Muscle of leg (tissue), 11 donors: Measurements from ENCODE around the gene NPR1. TPM values are rescaled to one million over a fixed set of nuclear protein-coding genes. Genes with fewer than 3 reads are reported as not detected.
"Not testable (repeated sequence)": the region's sequence is repeated elsewhere in the genome, so short reads cannot be mapped to it uniquely, and the experiment has no call there.

Source experiments
- DNase-seq: peaks from one replicate; pipeline ENCODE4 v3.0.0; 2013
- H3K27ac ChIP-seq: one replicate; pipeline ENCODE4 v1.5.1; 2013; ENCODE audit warnings: mild to moderate bottlenecking, low read length, control low read depth
- H3K27me3 ChIP-seq: one replicate; pipeline ENCODE4 v1.6.1; 2013; ENCODE audit warnings: low read length; ENCODE audit not compliant: control insufficient read depth, insufficient read depth
- H3K36me3 ChIP-seq: one replicate; pipeline ENCODE4 v1.6.1; 2013; ENCODE audit warnings: low read length; ENCODE audit not compliant: control insufficient read depth, insufficient read depth
- H3K4me1 ChIP-seq: one replicate; pipeline ENCODE4 v1.6.1; 2013; ENCODE audit warnings: low read length; ENCODE audit not compliant: control insufficient read depth, insufficient read depth
- H3K4me3 ChIP-seq: one replicate; pipeline ENCODE4 v1.5.1; 2013; ENCODE audit warnings: low read length, control low read depth
- H3K9me3 ChIP-seq: replicated peaks from 2 replicates; pipeline ENCODE4 v1.6.1; 2013; ENCODE audit warnings: low read depth, low read length; ENCODE audit not compliant: control insufficient read depth
- WGBS: methylation state at CpG from one replicate; pipeline ENCODE4 v1.1.5; 2013; ENCODE audit warnings: missing lambda C conversion rate; ENCODE audit not compliant: insufficient coverage; 5-methylcytosine and 5-hydroxymethylcytosine counted together
- polyA plus RNA-seq, 8 donors: library from polyadenylated mRNA; unstranded; fragments of 120-200 nt; gene quantifications; one replicate each; pipeline versions ENCODE4 v1.2.1 to v1.2.3, GENCODE V29; 2013; ENCODE audit warnings: inconsistent platforms in 1 of 8, low replicate concordance in 1 of 8; ENCODE audit not compliant: insufficient read length in 8 of 8, insufficient read depth in 1 of 8
- total RNA-seq: library from RNA; stranded (reverse); fragments of 120-200 nt; gene quantifications from one replicate; pipeline ENCODE4 v1.2.4, GENCODE V29; 2013

The NPR1 gene
- total and polyA plus RNA-seq, 9 donors: 12.7 to 17.4 (median 14.9) TPM

DNA sequence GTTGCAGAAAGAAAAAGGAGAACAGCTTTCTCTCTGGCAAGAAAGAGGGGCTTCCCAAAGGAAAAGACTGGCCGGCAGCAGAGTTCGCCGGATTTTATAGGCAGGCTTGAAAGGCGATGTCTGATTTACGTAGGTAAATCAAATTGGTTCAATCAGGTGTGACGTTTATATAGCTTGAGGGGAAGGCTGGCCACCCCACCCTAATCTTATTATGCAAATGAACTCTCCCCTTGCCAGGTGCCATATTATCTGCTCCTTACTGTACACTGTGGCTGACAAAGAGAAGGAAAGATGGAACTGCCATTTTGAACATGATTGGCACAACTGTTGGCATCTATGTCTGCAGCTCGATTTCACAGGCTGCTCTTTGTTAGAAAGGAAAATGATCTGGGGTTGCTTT lies 32.5 kb downstream of the NPR1 start:
- Histone ChIP-seq H3K27me3 (peaks cover 3% of the 10 kb centered on the region), H3K36me3 (no peaks in the 10 kb centered on the region), H3K4me3 (no peak overlapping the region), H3K4me1 (no peaks in the 10 kb centered on the region), H3K27ac (no peak overlapping the region), H3K9me3 (no peaks in the 10 kb centered on the region)
- DNase-seq: no peak
- WGBS: 37% methylated on average over 2 of the region's 7 CpGs

- H3K36me3 ChIP-seq, DNase-seq, H3K4me1 ChIP-seq, H3K4me3 ChIP-seq, H3K9me3 ChIP-seq, H3K27ac ChIP-seq, H3K27me3 ChIP-seq: not testable (repeated sequence)
- no CpG with 5 or more reads among the region's 5 CpGs for WGBS
Observed at GRCh38 chr1:153716211-153716610, 37.7 kb downstream of the NPR1 start.

DNA sequence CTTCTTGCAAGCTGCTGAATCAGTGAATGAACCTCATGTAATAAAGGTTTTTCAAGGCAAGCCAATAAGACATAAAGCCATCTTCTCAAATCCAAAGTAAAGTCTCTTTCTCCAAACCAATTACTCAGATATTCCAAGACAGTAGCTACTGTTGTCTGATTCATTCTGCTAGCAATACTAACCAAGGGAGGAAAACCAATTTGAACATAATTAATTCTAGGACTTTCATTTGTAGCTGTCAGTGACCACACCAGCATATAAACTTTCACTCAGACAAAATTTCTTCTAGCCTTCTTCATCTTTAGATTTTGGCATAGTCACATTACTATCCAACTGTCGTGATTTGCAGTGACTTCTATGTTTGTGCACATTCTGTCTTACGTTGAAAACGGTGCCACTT lies 38.8 kb downstream of the NPR1 start:
- H3K4me1 ChIP-seq: no peaks in the 10 kb centered on the region
- WGBS: no CpG with 5 or more reads among the region's 3 CpGs
- H3K36me3 ChIP-seq: no peaks in the 10 kb centered on the region
- H3K9me3 ChIP-seq: no peaks in the 10 kb centered on the region
- no peak for DNase-seq
- peaks cover 4% of the 10 kb centered on the region for H3K27me3 ChIP-seq
- no peak overlapping the region for H3K4me3 ChIP-seq
- no peak overlapping the region for H3K27ac ChIP-seq

- no peak for DNase-seq
- peaks cover 4% of the 10 kb centered on the region for H3K27me3 ChIP-seq
- H3K36me3 ChIP-seq: no peaks in the 10 kb centered on the region
- no peaks in the 10 kb centered on the region for H3K9me3 ChIP-seq
- no peak overlapping the region for H3K4me3 ChIP-seq
- H3K4me1 ChIP-seq: peaks cover 2% of the 10 kb centered on the region
- 68% methylated on average over 2 of the region's 3 CpGs for WGBS
- H3K27ac ChIP-seq: no peak overlapping the region
Observed at GRCh38 chr1:153723687-153724086, 45.2 kb downstream of the NPR1 start.

DNA sequence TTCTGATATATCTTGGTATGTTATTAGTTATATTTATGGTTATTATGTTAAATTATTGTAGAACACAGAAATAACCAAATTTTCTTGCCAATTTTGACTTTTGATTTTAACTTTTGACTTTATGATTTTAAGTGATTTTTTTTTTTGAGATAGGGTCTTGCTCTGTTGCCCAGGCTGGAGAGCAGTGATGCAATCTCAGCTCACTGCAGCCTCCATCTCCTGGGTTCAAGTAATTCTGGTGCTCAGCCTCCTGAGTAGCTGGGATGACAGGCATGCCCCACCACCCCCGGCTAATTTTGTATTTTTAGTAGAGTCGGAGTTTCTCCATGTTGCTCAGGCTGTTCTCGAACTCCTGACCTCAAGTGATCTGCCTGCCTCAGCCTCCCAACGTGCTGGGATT lies 46.1 kb downstream of the NPR1 start:
- not testable (repeated sequence) for H3K4me1 ChIP-seq, H3K27ac ChIP-seq, DNase-seq, H3K36me3 ChIP-seq, H3K9me3 ChIP-seq, H3K4me3 ChIP-seq, H3K27me3 ChIP-seq
- 100% methylated on average over 2 of the region's 4 CpGs for WGBS

DNA sequence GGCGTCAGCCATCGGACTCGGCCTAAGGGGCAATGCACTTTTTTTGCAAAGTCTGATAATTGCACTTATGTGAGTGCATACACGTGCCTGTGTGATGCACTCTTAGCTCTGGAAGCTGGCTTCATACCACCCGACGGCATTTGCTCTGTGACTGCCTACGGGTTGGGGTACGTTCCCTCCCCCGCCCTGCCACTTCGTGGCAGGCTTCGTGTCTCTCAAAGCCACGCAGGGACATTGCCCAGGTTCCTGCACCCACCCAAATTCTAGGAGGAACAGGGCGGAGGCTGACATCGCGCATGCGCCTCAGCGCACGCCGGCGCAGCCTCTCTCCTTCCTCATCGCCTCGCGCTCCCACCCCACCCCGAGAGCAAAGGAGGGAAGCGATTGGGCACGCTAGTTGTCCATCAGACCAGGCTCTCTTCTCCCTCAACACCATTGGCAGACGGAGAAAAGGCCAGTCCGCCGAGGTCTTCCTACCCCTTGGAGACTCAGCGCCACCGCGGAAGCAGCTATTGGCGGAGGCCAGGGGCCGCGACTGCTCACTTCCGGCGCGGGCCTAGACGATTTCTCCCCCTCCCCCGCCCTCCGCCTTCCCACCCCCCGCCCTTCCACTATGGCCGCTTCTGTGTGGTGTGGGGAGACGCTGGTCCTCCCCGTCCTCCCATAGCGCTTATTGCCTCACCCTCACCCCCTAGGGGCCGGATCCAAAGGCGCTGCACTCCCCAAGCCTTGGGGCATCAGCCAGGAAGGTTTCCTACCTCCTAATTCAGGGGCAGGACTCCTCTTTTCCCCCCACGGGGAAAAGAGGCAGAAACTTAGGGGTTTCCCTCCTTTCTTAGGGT lies 49.2 kb downstream of the NPR1 start, which contains the start of gene INTS3:
TSS of gene INTS3 (plus strand) at position 588 of the 842 bp plus-strand sequence. CDS start 585 bp downstream, outside the sequence.
- peak; percentile 100 for DNase-seq
- 0% methylated on average over 24 of the region's 49 CpGs for WGBS
- Histone ChIP-seq H3K4me3 (peak within 1 kb of the TSS; percentile 95), H3K4me1 (peaks cover 10% of the 10 kb centered on the region), H3K27ac (peak within 1 kb of the TSS; percentile 98), H3K27me3 (no peaks in the 10 kb centered on the region), H3K9me3 (no peaks in the 10 kb centered on the region), H3K36me3 (peaks cover 9% of the 10 kb centered on the region)

DNA sequence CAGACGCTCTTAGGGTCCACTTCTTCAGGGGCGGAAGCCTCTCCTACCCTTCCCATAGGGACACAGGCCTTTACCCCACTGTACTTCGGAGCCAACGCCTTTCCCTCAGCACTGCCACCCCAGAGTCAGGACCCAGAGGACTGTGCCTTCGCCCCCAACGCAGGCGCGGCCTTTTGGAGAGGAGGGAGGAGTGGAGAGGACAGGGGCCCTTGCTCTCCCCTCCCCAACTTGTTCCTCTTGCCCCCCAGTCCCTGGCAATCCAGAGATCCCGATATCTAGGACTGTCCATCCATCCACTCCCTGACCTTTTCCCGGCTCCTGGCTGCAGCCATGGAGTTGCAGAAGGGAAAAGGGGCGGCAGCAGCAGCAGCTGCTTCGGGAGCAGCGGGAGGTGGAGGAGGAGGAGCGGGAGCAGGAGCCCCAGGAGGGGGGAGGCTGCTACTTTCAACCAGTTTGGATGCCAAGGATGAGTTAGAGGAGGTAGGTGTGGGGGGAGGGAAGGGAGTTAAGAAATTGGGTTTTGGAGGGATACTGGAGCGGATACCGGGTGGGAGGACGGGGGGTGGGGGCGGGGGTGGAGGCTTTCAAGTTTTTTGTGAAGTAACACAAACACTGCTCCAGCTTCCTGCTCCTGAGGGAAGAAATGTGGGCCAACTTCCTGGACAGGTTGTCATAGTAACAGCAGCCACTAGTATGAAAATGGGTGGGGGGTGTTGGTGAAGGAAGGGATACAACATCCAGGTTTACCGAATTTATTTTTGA lies 50.0 kb downstream of the NPR1 start:
- 0% methylated on average over 5 of the region's 19 CpGs for WGBS

DNA sequence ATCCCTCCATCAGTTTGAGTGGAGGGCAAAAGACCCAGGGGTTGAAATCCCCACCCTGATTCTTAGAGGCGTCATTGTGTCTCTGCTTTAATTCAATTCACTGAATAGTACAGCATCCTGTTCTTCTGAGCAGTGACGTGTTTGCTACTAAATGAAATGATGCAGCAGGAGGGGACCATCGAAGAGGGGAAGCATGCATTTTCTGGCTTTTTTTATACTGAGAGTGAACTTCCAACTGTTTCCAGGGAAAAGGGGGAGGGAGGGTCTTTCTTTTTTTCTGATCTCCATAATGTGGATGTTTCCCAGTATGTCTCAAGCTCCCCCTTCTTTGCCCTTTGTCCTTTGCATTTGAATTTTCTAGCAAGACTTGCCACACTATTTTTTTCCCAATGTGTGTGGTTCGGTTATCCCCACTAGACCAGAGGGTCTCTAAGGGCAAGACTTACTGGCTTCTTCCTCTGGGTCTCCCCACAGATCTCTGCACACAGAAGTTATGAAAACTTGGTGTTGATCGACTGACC lies 52.0 kb downstream of the NPR1 start:
- no peaks in the 10 kb centered on the region for H3K27me3 ChIP-seq
- peak overlapping the region; percentile 82 for H3K27ac ChIP-seq
- no peaks in the 10 kb centered on the region for H3K9me3 ChIP-seq
- peaks cover 10% of the 10 kb centered on the region for H3K4me1 ChIP-seq
- DNase-seq: no peak
- no CpG with 5 or more reads among the region's 5 CpGs for WGBS
- H3K4me3 ChIP-seq: no peak overlapping the region
- H3K36me3 ChIP-seq: peaks cover 16% of the 10 kb centered on the region

More for the DNA sequence above, 50.0 kb downstream of the NPR1 start:
- Histone ChIP-seq H3K27ac (peak overlapping the region; percentile 98), H3K4me1 (peaks cover 10% of the 10 kb centered on the region), H3K4me3 (peak overlapping the region; percentile 95), H3K36me3 (peaks cover 11% of the 10 kb centered on the region), H3K9me3 (no peaks in the 10 kb centered on the region), H3K27me3 (no peaks in the 10 kb centered on the region)
- peak; percentile 84 for DNase-seq

- Histone ChIP-seq H3K27ac (no peak overlapping the region), H3K36me3 (peaks cover 23% of the 10 kb centered on the region)
- WGBS: no CpG with 5 or more reads among the region's 1 CpG
Observed at GRCh38 chr1:153733970-153734369, 55.5 kb downstream of the NPR1 start.

More at GRCh38 chr1:153733970-153734369, 55.5 kb downstream of the NPR1 start:
- peaks cover 7% of the 10 kb centered on the region for H3K4me1 ChIP-seq
- H3K27me3 ChIP-seq: no peaks in the 10 kb centered on the region
- no peak overlapping the region for H3K4me3 ChIP-seq
- no peak for DNase-seq
- H3K9me3 ChIP-seq: no peaks in the 10 kb centered on the region
